ENCODE results near the gene ZFP2.

DNA sequence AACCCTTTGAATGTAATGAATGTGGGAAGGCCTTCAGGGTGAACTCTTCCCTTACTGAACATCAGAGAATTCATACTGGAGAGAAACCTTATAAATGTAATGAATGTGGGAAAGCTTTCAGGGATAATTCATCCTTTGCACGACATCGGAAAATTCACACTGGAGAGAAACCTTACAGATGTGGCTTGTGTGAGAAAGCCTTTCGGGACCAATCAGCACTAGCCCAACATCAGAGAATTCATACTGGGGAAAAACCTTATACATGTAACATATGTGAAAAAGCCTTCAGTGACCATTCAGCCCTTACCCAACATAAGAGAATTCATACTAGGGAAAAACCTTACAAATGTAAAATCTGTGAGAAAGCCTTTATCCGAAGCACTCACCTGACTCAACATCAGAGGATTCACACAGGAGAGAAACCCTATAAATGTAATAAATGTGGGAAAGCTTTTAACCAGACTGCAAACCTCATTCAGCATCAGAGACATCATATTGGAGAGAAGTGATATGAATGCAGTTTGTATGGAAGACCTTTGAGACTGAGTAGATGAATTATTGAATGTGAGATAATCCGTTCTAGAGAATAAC is 69.8 kb downstream of the ZFP2 start:
- TF ChIP-seq, protein P1, sequence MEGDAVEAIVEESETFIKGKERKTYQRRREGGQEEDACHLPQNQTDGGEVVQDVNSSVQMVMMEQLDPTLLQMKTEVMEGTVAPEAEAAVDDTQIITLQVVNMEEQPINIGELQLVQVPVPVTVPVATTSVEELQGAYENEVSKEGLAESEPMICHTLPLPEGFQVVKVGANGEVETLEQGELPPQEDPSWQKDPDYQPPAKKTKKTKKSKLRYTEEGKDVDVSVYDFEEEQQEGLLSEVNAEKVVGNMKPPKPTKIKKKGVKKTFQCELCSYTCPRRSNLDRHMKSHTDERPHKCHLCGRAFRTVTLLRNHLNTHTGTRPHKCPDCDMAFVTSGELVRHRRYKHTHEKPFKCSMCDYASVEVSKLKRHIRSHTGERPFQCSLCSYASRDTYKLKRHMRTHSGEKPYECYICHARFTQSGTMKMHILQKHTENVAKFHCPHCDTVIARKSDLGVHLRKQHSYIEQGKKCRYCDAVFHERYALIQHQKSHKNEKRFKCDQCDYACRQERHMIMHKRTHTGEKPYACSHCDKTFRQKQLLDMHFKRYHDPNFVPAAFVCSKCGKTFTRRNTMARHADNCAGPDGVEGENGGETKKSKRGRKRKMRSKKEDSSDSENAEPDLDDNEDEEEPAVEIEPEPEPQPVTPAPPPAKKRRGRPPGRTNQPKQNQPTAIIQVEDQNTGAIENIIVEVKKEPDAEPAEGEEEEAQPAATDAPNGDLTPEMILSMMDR (IDR thresholded peaks at IDR 0.05; ENCODE audit: insufficient read depth, low read length, poor library complexity, severe bottlenecking), result no peak
- TF ChIP-seq EZH2phosphoT487 (conservative IDR thresholded peaks at IDR 0.05; ENCODE audit: low read length), result no peak
